Lower leg skin (tissue), 3 donors: Measurements from ENCODE around the gene OBP2A.

Source experiments
- POLR2A ChIP-seq, 2 donors: fragments of 450-650 bp; IDR thresholded peaks; one replicate each; pipeline ENCODE4 v1.6.1; 2016 to 2017; ENCODE audit warnings: antibody characterized with exemption in 2 of 2, mild to moderate bottlenecking in 1 of 2, moderate library complexity in 1 of 2
- TF ChIP-seq, protein P1 (sequence below), 3 donors: fragments of 450-650 bp; IDR thresholded peaks; one replicate each; pipeline ENCODE4 v1.5.1; 2016; ENCODE audit warnings: antibody characterized with exemption in 3 of 3, mild to moderate bottlenecking in 3 of 3, moderate library complexity in 2 of 3

DNA sequence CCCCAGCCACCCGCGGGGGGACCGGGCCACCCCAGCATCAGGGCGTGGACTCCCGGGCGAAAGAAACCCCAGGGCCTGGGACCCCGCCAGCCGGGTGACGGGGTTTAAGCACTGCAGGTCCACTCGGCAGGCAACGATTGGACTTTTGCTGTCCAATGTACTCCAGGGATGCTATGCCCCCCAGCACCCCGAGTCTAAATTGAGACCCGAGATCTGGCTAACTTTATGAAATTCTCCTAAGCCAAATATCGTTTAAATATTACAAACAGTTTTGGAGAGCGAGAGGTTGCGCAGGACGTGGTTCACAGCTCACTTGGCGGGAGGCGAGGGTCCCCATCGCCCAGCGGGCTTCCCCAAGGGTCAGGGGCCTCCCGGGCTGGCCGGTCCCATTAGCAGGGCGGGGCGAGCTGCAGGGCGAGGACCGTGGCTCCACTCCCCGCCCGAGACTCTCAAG is 45.8 kb upstream of the OBP2A start:
- TF ChIP-seq, protein P1, sequence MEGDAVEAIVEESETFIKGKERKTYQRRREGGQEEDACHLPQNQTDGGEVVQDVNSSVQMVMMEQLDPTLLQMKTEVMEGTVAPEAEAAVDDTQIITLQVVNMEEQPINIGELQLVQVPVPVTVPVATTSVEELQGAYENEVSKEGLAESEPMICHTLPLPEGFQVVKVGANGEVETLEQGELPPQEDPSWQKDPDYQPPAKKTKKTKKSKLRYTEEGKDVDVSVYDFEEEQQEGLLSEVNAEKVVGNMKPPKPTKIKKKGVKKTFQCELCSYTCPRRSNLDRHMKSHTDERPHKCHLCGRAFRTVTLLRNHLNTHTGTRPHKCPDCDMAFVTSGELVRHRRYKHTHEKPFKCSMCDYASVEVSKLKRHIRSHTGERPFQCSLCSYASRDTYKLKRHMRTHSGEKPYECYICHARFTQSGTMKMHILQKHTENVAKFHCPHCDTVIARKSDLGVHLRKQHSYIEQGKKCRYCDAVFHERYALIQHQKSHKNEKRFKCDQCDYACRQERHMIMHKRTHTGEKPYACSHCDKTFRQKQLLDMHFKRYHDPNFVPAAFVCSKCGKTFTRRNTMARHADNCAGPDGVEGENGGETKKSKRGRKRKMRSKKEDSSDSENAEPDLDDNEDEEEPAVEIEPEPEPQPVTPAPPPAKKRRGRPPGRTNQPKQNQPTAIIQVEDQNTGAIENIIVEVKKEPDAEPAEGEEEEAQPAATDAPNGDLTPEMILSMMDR (IDR thresholded peaks at IDR 0.05): no peak
- TF ChIP-seq POLR2A (IDR thresholded peaks at IDR 0.05): no peak
